HepG2 (cell line): ENCODE measurements around the gene CDYL. TPM values are rescaled to one million over a fixed set of nuclear protein-coding genes. Genes with fewer than 3 reads are reported as not detected.

ENCODE experiments used
- ASH2L ChIP-seq: fragments of 300-600, 200-600 bp; sonication (generic); IDR thresholded peaks from 2 replicates; pipeline ENCODE4 v1.7.0; 2017; ENCODE audit warnings: low read depth, mild to moderate bottlenecking, moderate library complexity, mixed read lengths, low read length; ENCODE audit not compliant: insufficient read length
- BORCS8-MEF2B ChIP-seq: sonication (generic); formaldehyde crosslinking; IDR thresholded peaks from 2 replicates; pipeline ENCODE4 v1.8.0; 2022; ENCODE audit warnings: mild to moderate bottlenecking, missing genetic modification reagents
- CEBPZ ChIP-seq: IDR thresholded peaks from 2 replicates; pipeline ENCODE4 v1.6.1; 2012; ENCODE audit warnings: low read length, improper control_type of control experiment
- EZH2 ChIP-seq: conservative IDR thresholded peaks from 2 replicates; pipeline ENCODE4 v1.6.1; 2012; ENCODE audit warnings: mild to moderate bottlenecking, low read depth, low read length, moderate library complexity
- HCFC1 ChIP-seq: fragments of 150-350 bp; IDR thresholded peaks from 2 replicates; pipeline ENCODE4 v1.6.1; 2014; ENCODE audit warnings: low read depth, low read length
- HMGXB4 ChIP-seq, 2 experiments: sonication (generic) in 1 of 2; formaldehyde crosslinking in 1 of 2; IDR thresholded peaks; 2 replicates each; pipeline versions ENCODE4 v1.4.0 to v1.6.1; 2018 to 2020; ENCODE audit warnings: missing genetic modification reagents in 2 of 2, borderline replicate concordance in 1 of 2, low read depth in 1 of 2, mild to moderate bottlenecking in 1 of 2, missing biosample characterization in 1 of 2
- HNRNPUL1 ChIP-seq: fragments of 200-400 bp; formaldehyde crosslinking; IDR thresholded peaks from 2 replicates; pipeline ENCODE4 v1.6.1; 2017; ENCODE audit warnings: low read depth, mild to moderate bottlenecking, low read length, moderate library complexity
- HOXA3 ChIP-seq: sonication (generic); formaldehyde crosslinking; IDR thresholded peaks from 2 replicates; pipeline ENCODE4 v1.5.0; 2020; ENCODE audit warnings: missing genetic modification reagents
- KLF13 ChIP-seq: sonication (generic); formaldehyde crosslinking; IDR thresholded peaks from 2 replicates; pipeline ENCODE4 v1.4.0; 2020; ENCODE audit warnings: mild to moderate bottlenecking, missing genetic modification reagents
- LRRFIP1 ChIP-seq: sonication (generic); formaldehyde crosslinking; conservative IDR thresholded peaks from 2 replicates; pipeline ENCODE4 v1.4.0; 2020; ENCODE audit warnings: missing genetic modification reagents
- MED1 ChIP-seq: sonication (generic); formaldehyde crosslinking; IDR thresholded peaks from 2 replicates; pipeline ENCODE4 v1.4.0; 2020; ENCODE audit warnings: missing genetic modification reagents
- NCOA2 ChIP-seq: sonication (generic); formaldehyde crosslinking; IDR thresholded peaks from 2 replicates; pipeline ENCODE4 v1.8.0; 2022; ENCODE audit warnings: inconsistent platforms
- NFRKB ChIP-seq: fragments of 450-650 bp; IDR thresholded peaks from 2 replicates; pipeline ENCODE4 v1.6.1; 2017
- NKX3-1 ChIP-seq: sonication (generic); formaldehyde crosslinking; IDR thresholded peaks from 2 replicates; pipeline ENCODE4 v1.5.0; 2020; ENCODE audit warnings: missing genetic modification reagents
- PAF1 ChIP-seq: IDR thresholded peaks from 2 replicates; pipeline ENCODE4 v1.6.1; 2016; ENCODE audit warnings: missing genetic modification reagents, missing compliant biosample characterization
- TEAD2 ChIP-seq: sonication (generic); formaldehyde crosslinking; IDR thresholded peaks from 2 replicates; pipeline ENCODE4 v1.9.0; 2021; ENCODE audit warnings: missing genetic modification reagents
- ZMYM3 ChIP-seq: sonication (generic); formaldehyde crosslinking; IDR thresholded peaks from 2 replicates; pipeline ENCODE4 v1.5.1; 2020; ENCODE audit warnings: mild to moderate bottlenecking, missing genetic modification reagents
- ZNF770 ChIP-seq: sonication (generic); formaldehyde crosslinking; IDR thresholded peaks from 2 replicates; pipeline ENCODE4 v1.5.0; 2020; ENCODE audit warnings: mild to moderate bottlenecking, missing genetic modification reagents
- ZNF839 ChIP-seq: sonication (generic); formaldehyde crosslinking; IDR thresholded peaks from 2 replicates; pipeline ENCODE4 v1.4.0; 2020; ENCODE audit warnings: missing genetic modification reagents, mild to moderate bottlenecking, borderline replicate concordance
- polyA plus RNA-seq, 8 experiments: library from polyadenylated mRNA; depleted of rRNA in 3 of 8; stranded (reverse) in 7 of 8; unstranded in 1 of 8; fragments of >200 nt; fragmentation: Illumina TruSeq in 4 of 8; extraction: Trizol in 4 of 8; gene quantifications; 2 replicates each; pipeline versions ENCODE4 v1.2.1 to v1.2.3, GENCODE V29; 2011 to 2016; ENCODE audit warnings: low read depth in 4 of 8, missing spikeins in 1 of 8, mixed read lengths in 1 of 8; ENCODE audit not compliant: insufficient read depth in 1 of 8
- total RNA-seq, 5 experiments: library from RNA; depleted of rRNA; stranded (reverse); fragments of >200 nt; fragmentation: Illumina TruSeq; extraction: Trizol; gene quantifications; 2 replicates each; pipeline ENCODE4 v1.2.3, GENCODE V29; 2016; ENCODE audit warnings: low read depth in 1 of 5

The CDYL gene
- total and polyA plus RNA-seq, 2 of the 13 experiments (the other 11 are each of a cell fraction or from before 2014, with no cell fraction given): 22.8 to 105 TPM

- TF ChIP-seq LRRFIP1 (CRISPR knock-in tag): no peak
- TF ChIP-seq ASH2L: peak; percentile 61
- no peak for TF ChIP-seq CEBPZ
- TF ChIP-seq HCFC1: no peak
- TF ChIP-seq KLF13 (CRISPR knock-in tag): 0 out of 2 replicates have a peak, but pooled peaks have one; percentile 23
- TF ChIP-seq ZNF770 (CRISPR knock-in tag): no peak
- 0 out of 2 replicates have a peak, but pooled peaks have one; percentile 28 for TF ChIP-seq MED1
- no peak for TF ChIP-seq NFRKB
- no peak for TF ChIP-seq TEAD2 (CRISPR knock-in tag)
- no peak for TF ChIP-seq BORCS8-MEF2B
- no peak for TF ChIP-seq PAF1
- no peak for TF ChIP-seq HNRNPUL1
- TF ChIP-seq EZH2: peak; percentile 88
- TF ChIP-seq ZNF839: no peak; the same call in 1 of the 2 replicates
- no peak for TF ChIP-seq NKX3-1 (CRISPR knock-in tag)
- TF ChIP-seq HOXA3 (CRISPR knock-in tag): no peak
- no peak for TF ChIP-seq NCOA2 (CRISPR knock-in tag)
- no peak; a peak in 1 of 4 replicates for TF ChIP-seq HMGXB4 (CRISPR knock-in tag; IDR thresholded peaks at IDR 0.05; ENCODE audit: borderline replicate concordance in 1 of 2, low read depth in 1 of 2)
- TF ChIP-seq ZMYM3 (CRISPR knock-in tag): no peak; the same call in 1 of the 2 replicates
Observed at GRCh38 chr6:4774715-4775493, 1.3 kb upstream of the CDYL start (continued).
